Measurements from ENCODE around the gene OPCML.

OPCML gene

GRCh38 chr11:133234883-133235282 lies 297.4 kb downstream of the OPCML start:
- TF ChIP-seq CTCF (IDR thresholded peaks at IDR 0.05; ENCODE audit: insufficient read depth, low read length, missing control alignments): no peak
- CTCF ChIA-PET: no interaction called here
- DNase-seq (ENCODE audit: low read depth, low spot score): no peak

GRCh38 chr11:133232665-133233064 lies 299.6 kb downstream of the OPCML start:
- POLR2A ChIA-PET: no interaction called here
- CTCF ChIA-PET: no interaction called here
- no peak for DNase-seq (ENCODE audit: low read depth, low spot score)
- no peak for TF ChIP-seq CTCF (IDR thresholded peaks at IDR 0.05; ENCODE audit: insufficient read depth, low read length, missing control alignments)
- H3K4me3 ChIP-seq (ENCODE audit: low read depth, low read length): no peak overlapping the region

More at GRCh38 chr11:133234883-133235282, 297.4 kb downstream of the OPCML start:
- POLR2A ChIA-PET: no interaction called here
- no peak overlapping the region for H3K4me3 ChIP-seq (ENCODE audit: low read depth, low read length)

GRCh38 chr11:133230431-133230830 lies 301.9 kb downstream of the OPCML start:
- no peak for DNase-seq (ENCODE audit: low read depth, low spot score)
- CTCF ChIA-PET: no interaction called here
- POLR2A ChIA-PET: no interaction called here
- TF ChIP-seq CTCF (IDR thresholded peaks at IDR 0.05; ENCODE audit: insufficient read depth, low read length, missing control alignments): no peak
- H3K4me3 ChIP-seq (ENCODE audit: low read depth, low read length): no peak overlapping the region

GRCh38 chr11:133228471-133229329 lies 303.6 kb downstream of the OPCML start:
- DNase-seq (ENCODE audit: low read depth, low spot score): no peak
- H3K4me3 ChIP-seq (ENCODE audit: low read depth, low read length): no peak overlapping the region
- TF ChIP-seq CTCF (IDR thresholded peaks at IDR 0.05; ENCODE audit: insufficient read depth, low read length, missing control alignments): no peak
- ChIA-PET CTCF (no interaction called here), POLR2A (no interaction called here)

GRCh38 chr11:133227632-133228111 lies 304.6 kb downstream of the OPCML start:
- CTCF ChIA-PET: no interaction called here
- no peak overlapping the region for H3K4me3 ChIP-seq (ENCODE audit: low read depth, low read length)
- POLR2A ChIA-PET: no interaction called here
- DNase-seq (ENCODE audit: low read depth, low spot score): no peak
- no peak for TF ChIP-seq CTCF (IDR thresholded peaks at IDR 0.05; ENCODE audit: insufficient read depth, low read length, missing control alignments)

- CTCF ChIA-PET: no interaction called here
- no peak for TF ChIP-seq CTCF (IDR thresholded peaks at IDR 0.05; ENCODE audit: insufficient read depth, low read length, missing control alignments)
- DNase-seq (ENCODE audit: low read depth, low spot score): no peak
- POLR2A ChIA-PET: no interaction called here
- H3K4me3 ChIP-seq (ENCODE audit: low read depth, low read length): no peak overlapping the region
These were observed 308.0 kb downstream of the OPCML start for GRCh38 chr11:133224271-133224670.
